ENCODE results near the gene PNMA8C. TPM values are rescaled to one million over a fixed set of nuclear protein-coding genes. Genes with fewer than 3 reads are reported as not detected.
"Not testable (repeated sequence)": the region's sequence is repeated elsewhere in the genome, so short reads cannot be mapped to it uniquely, and the experiment has no call there.

PNMA8C gene
- total RNA-seq, 2 experiments from 2014 or later, result not detected

DNA sequence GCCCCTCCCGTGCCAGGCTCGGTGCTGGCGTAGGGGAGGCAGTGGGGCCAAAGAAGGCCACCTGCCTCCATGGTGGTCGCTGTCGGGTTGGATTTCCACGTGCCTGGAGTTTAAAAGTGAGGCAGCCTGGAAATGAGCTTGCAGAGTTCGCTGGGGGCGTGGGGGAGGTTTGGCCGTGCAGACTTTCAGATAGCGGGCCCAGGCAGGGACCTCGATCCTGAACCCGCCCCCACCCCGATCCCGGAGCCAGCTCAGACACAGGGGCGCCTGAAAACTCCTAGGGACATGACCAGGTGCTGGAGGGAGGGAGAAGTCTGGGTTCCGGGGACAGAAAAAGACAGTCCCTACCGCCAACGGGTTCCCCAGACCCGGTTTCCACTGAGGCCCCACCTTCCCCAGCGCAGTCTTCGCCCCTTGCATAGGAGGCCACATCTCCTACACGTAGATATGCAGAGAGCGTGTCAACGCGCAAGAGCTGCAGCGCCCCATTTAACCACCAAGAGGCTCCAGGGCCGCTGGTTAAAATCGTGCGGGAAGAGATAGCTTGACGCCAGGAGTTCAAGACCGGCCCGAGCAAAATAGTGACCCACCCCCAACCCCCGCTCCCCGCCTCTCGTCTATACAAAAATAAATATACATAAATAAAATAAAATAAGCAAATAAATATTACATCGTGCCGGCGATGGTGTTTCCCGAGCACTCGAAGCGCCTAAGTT is 23.8 kb downstream of the PNMA8C start:
- DNase-seq, result peak in 2 of 14 experiments; percentile 4 to 35
- Mint-ChIP-seq H3K4me3 (no peak overlapping the region), H3K27ac (no peak overlapping the region), H3K4me1 (ENCODE audit: low read depth) (peaks cover 27% of the 10 kb centered on the region), H3K9me3 (no peaks in the 10 kb centered on the region), H3K27me3 (peaks cover 74% of the 10 kb centered on the region), H3K36me3 (ENCODE audit: low read depth) (no peaks in the 10 kb centered on the region)
- intact Hi-C loops (cut with DNase I, micrococcal nuclease), result no loop called here
- TF ChIP-seq, protein P1, sequence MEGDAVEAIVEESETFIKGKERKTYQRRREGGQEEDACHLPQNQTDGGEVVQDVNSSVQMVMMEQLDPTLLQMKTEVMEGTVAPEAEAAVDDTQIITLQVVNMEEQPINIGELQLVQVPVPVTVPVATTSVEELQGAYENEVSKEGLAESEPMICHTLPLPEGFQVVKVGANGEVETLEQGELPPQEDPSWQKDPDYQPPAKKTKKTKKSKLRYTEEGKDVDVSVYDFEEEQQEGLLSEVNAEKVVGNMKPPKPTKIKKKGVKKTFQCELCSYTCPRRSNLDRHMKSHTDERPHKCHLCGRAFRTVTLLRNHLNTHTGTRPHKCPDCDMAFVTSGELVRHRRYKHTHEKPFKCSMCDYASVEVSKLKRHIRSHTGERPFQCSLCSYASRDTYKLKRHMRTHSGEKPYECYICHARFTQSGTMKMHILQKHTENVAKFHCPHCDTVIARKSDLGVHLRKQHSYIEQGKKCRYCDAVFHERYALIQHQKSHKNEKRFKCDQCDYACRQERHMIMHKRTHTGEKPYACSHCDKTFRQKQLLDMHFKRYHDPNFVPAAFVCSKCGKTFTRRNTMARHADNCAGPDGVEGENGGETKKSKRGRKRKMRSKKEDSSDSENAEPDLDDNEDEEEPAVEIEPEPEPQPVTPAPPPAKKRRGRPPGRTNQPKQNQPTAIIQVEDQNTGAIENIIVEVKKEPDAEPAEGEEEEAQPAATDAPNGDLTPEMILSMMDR (IDR thresholded peaks at IDR 0.05), result no peak
- peaks cover 0 to 12% of the 10 kb centered on the region in 2 experiments for H3K9me3 ChIP-seq (ENCODE audit: control insufficient read depth in 1 of 2, insufficient read depth in 1 of 2, low read length in 2 of 2)
- no peak overlapping the region for H3K27ac ChIP-seq (ENCODE audit: low read depth in 1 of 2, low read length in 2 of 2)
- CTCF ChIA-PET, result no interaction called here
- H3K4me3 ChIP-seq (ENCODE audit: low read length), result peak overlapping the region; percentile 31
- ATAC-seq (ENCODE audit: poor library complexity), result no peak
- peaks cover 20% of the 10 kb centered on the region for H3K4me1 ChIP-seq (ENCODE audit: insufficient read depth, low read length)
- H3K36me3 ChIP-seq (ENCODE audit: insufficient read depth, low read length), result no peaks in the 10 kb centered on the region
- H3K27me3 ChIP-seq (ENCODE audit: control insufficient read depth in 1 of 2, insufficient read depth in 2 of 2, low read length in 2 of 2), result peaks cover 59% of the 10 kb centered on the region in 2 experiments
- POLR2A ChIA-PET, result no interaction called here

DNA sequence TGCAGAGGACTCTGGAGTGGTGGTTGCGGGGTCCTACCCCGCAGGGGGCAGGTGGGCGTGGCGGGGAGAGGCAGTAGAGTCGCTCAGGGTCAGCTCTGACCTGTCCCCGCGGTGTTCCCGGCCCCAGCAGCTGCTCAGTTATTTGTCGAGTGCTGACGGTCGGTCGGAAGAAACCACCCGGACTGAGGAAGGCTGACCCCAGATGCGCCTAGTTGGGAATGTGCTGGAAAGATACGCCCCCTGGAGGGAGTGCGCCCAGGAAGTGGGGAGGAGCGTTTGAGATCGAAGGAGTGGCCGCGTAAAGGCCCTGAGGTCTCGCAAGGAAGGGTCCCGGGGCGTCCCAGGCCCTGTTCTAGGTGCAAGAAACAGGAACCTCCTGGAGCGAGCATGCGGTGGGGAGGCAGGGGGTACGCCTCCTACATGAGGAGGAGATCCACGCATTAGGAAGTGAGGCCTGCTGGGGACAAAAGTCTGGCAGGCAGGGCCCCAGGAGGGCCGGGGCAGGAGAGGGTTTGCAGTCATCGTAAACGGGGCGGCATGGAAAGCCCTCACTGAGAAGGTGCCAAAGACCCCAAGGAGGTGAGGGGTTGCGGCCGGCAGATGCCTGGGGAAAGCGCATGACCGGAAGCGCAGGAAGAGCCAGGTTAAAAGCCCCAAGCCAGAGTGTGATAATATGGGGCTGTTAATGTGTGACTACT is 24.5 kb downstream of the PNMA8C start:
- DNase-seq, result peak in 1 of 14 experiments; percentile 22
- no peaks in the 10 kb centered on the region for H3K36me3 Mint-ChIP-seq (ENCODE audit: low read depth)
- peak overlapping the region; percentile 31 for H3K4me3 ChIP-seq (ENCODE audit: low read length)
- peak; percentile 32 for ATAC-seq (ENCODE audit: poor library complexity)
- intact Hi-C loops (cut with DNase I, micrococcal nuclease), result no loop called here
- H3K27ac Mint-ChIP-seq, result no peak overlapping the region
- no peaks in the 10 kb centered on the region for H3K9me3 Mint-ChIP-seq
- H3K27ac ChIP-seq (ENCODE audit: low read depth in 1 of 2, low read length in 2 of 2), result no peak overlapping the region
- no peaks in the 10 kb centered on the region for H3K36me3 ChIP-seq (ENCODE audit: insufficient read depth, low read length)
- peaks cover 27% of the 10 kb centered on the region for H3K4me1 Mint-ChIP-seq (ENCODE audit: low read depth)
- H3K4me3 Mint-ChIP-seq, result peak overlapping the region; percentile 74
- peaks cover 20% of the 10 kb centered on the region for H3K4me1 ChIP-seq (ENCODE audit: insufficient read depth, low read length)
- TF ChIP-seq, protein P1 (IDR thresholded peaks at IDR 0.05), result no peak
- CTCF ChIA-PET, result no interaction called here
- H3K27me3 Mint-ChIP-seq, result peaks cover 80% of the 10 kb centered on the region
- peaks cover 59 to 65% of the 10 kb centered on the region in 2 experiments for H3K27me3 ChIP-seq (ENCODE audit: control insufficient read depth in 1 of 2, insufficient read depth in 2 of 2, low read length in 2 of 2)
- POLR2A ChIA-PET, result no interaction called here
- peaks cover 0 to 12% of the 10 kb centered on the region in 2 experiments for H3K9me3 ChIP-seq (ENCODE audit: control insufficient read depth in 1 of 2, insufficient read depth in 1 of 2, low read length in 2 of 2)

DNA sequence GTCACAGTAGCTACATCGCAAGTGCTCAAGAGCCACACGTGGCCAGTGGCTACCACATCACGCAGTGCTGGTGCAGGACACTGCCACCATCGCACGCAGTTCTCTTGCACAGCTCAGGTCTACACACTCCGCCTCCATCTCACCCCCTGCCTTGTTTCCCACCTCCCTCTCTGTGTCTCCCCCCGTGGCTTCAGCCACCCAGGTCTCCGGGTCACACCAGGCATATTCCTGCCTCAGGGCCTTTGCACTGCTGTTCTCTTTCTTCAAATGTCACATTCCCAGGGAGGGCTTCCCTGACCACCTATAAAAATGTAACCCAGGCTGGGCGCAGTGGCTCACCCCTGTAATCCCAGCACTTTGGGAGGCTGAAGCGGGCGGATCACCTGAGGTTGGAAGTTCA is 26.0 kb downstream of the PNMA8C start:
- no peak overlapping the region for H3K4me3 ChIP-seq (ENCODE audit: low read length)
- no peak for DNase-seq
- intact Hi-C loops (cut with DNase I, micrococcal nuclease), result loop anchor here (1.0 to 2.0 kb wide), 3 partner anchors 85 to 140 kb away; no protein-coding TSS in a partner anchor
- H3K4me3 Mint-ChIP-seq, result no peak overlapping the region
- H3K4me1 ChIP-seq (ENCODE audit: insufficient read depth, low read length), result peaks cover 20% of the 10 kb centered on the region
- H3K27me3 Mint-ChIP-seq, result peaks cover 74% of the 10 kb centered on the region
- no peak overlapping the region for H3K27ac ChIP-seq (ENCODE audit: low read depth in 1 of 2, low read length in 2 of 2)
- ChIA-PET CTCF (interaction anchor here (1.0 to 1.6 kb wide), 4 partner anchors 11 to 111 kb away, joined by 3 to 9 read pairs (median 6); no protein-coding TSS in a partner anchor), POLR2A (no interaction called here)
- H3K36me3 ChIP-seq (ENCODE audit: insufficient read depth, low read length), result no peaks in the 10 kb centered on the region
- peaks cover 18% of the 10 kb centered on the region for H3K4me1 Mint-ChIP-seq (ENCODE audit: low read depth)
- H3K9me3 ChIP-seq (ENCODE audit: control insufficient read depth in 1 of 2, insufficient read depth in 1 of 2, low read length in 2 of 2), result peaks cover 0 to 8% of the 10 kb centered on the region in 2 experiments
- no peaks in the 10 kb centered on the region for H3K9me3 Mint-ChIP-seq
- H3K36me3 Mint-ChIP-seq (ENCODE audit: low read depth), result no peaks in the 10 kb centered on the region
- TF ChIP-seq, protein P1 (IDR thresholded peaks at IDR 0.05), result no peak
- peaks cover 48 to 57% of the 10 kb centered on the region in 2 experiments for H3K27me3 ChIP-seq (ENCODE audit: control insufficient read depth in 1 of 2, insufficient read depth in 2 of 2, low read length in 2 of 2)
- no peak overlapping the region for H3K27ac Mint-ChIP-seq
- no peak for ATAC-seq (ENCODE audit: poor library complexity)

DNA sequence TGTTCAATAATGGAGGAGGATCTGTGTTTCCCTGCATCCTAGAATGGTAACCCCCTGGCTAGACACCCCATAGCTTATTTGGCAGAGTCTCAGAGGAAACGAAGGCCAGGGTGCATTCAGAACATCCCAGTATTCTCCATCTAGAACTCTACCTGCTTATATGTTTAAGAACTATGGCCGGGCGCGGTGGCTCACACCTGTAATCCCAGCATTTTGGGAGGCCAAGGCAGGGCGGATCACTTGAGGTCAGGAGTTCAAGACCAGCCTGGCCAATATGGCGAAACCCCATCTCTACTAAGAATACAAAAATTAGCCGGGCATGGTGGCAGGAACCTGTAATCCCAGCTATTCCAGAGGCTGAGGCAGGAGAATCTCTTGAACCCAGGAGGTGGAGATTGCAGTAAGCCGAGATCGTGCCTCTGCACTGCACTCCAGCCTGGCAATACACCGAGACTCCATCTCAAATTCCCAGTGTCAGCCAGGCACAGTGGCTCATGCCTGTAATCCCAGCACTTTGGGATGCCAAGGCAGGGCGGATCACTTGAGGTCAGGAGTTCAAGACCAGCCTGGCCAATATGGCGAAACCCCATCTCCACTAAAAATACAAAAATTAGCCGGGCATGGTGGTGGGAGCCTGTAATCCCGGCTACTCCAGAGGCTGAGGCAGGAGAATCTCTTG is 30.8 kb downstream of the PNMA8C start:
- H3K9me3 ChIP-seq (ENCODE audit: control insufficient read depth in 1 of 2, insufficient read depth in 1 of 2, low read length in 2 of 2); DNase-seq; H3K36me3 Mint-ChIP-seq (ENCODE audit: low read depth); H3K4me1 ChIP-seq (ENCODE audit: insufficient read depth, low read length); H3K9me3 Mint-ChIP-seq; H3K27ac ChIP-seq (ENCODE audit: low read depth in 1 of 2, low read length in 2 of 2); ATAC-seq (ENCODE audit: poor library complexity); H3K36me3 ChIP-seq (ENCODE audit: insufficient read depth, low read length); H3K27ac Mint-ChIP-seq; H3K4me3 Mint-ChIP-seq; H3K4me3 ChIP-seq (ENCODE audit: low read length); POLR2A ChIA-PET: not testable (repeated sequence)
- H3K27me3 ChIP-seq (ENCODE audit: control insufficient read depth in 1 of 2, insufficient read depth in 2 of 2, low read length in 2 of 2), result peaks cover 12 to 21% of the 10 kb centered on the region in 2 experiments
- intact Hi-C loops (cut with DNase I, micrococcal nuclease), result loop anchor here in 1 of 2 experiments (10.0 kb wide), 2 partner anchors 113 to 267 kb away; partner anchors contain the start of gene DACT3
- CTCF ChIA-PET, result interaction anchor here (1.1 kb wide), 1 partner anchor 117 kb away, joined by 3 read pairs; no protein-coding TSS in a partner anchor
- H3K27me3 Mint-ChIP-seq, result peaks cover 29% of the 10 kb centered on the region
- H3K4me1 Mint-ChIP-seq (ENCODE audit: low read depth), result peaks cover 18% of the 10 kb centered on the region
